Measurements from ENCODE around the gene SLC25A29.

GRCh38 chr14:100292301-100292775 lies 13.9 kb downstream of the SLC25A29 start:
- TF ChIP-seq CTCF (conservative IDR thresholded peaks at IDR 0.05 in 1 of 2, IDR thresholded peaks at IDR 0.05 in 1 of 2; ENCODE audit: low read depth in 1 of 2, low read length in 2 of 2) = no peak
- TF ChIP-seq EZH2 (IDR thresholded peaks at IDR 0.05; ENCODE audit: low read length, missing control alignments) = no peak
